ENCODE measurements around the gene CCDC32. TPM values are rescaled to one million over a fixed set of nuclear protein-coding genes. Genes with fewer than 3 reads are reported as not detected.
"Not testable (repeated sequence)": the region's sequence is repeated elsewhere in the genome, so short reads cannot be mapped to it uniquely, and the experiment has no call there.

Gene CCDC32
- total RNA-seq = 10 to 100 TPM; 16.9 to 22.7 TPM
- long read RNA-seq, transcript CCDC32-202 (4 exons, 1,519 nt) = major isoform, 15 of 20 reads
- long read RNA-seq, partial matches to known transcripts = 0 of 20 reads
- long read RNA-seq, other reads (novel, unspliced or antisense) = 5 of 20 reads

- intact Hi-C loops (cut with DNase I) = no loop called here
- ATAC-seq (peak; percentile 97 to 99), DNase-seq (peak; percentile 98)
These were observed at the start of gene CCDC32 for GRCh38 chr15:40564591-40565332. Gene CCDC32 (minus strand): TSS chr15:40565042. CDS start chr15:40563015, 2,027 bp downstream.

- DNase-seq = no peak
- ATAC-seq = no peak
- intact Hi-C loops (cut with DNase I) = no loop called here
These were observed 48.2 kb upstream of the CCDC32 start for GRCh38 chr15:40613080-40613479.

DNA sequence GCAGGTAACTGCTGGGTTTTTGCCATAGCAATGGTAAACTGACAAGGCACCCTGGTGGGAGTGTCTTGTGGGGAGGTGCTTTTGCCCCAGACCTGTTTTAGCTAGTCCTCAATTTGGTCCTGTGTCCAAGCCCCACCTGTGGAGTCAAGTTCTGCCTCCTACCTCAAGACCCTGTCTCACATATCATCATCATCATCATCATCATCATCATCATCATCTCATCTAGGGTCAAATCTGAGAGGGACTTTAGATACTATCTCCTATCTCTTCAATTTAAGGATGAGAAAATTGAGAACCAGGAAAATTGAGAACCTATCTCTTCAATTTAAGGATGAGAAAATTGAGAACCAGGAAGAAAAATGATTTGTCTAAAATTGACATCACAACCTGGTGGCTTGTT is 39.1 kb upstream of the CCDC32 start:
- DNase-seq (no peak), ATAC-seq (no peak)
- intact Hi-C loops (cut with DNase I) = no loop called here

DNA sequence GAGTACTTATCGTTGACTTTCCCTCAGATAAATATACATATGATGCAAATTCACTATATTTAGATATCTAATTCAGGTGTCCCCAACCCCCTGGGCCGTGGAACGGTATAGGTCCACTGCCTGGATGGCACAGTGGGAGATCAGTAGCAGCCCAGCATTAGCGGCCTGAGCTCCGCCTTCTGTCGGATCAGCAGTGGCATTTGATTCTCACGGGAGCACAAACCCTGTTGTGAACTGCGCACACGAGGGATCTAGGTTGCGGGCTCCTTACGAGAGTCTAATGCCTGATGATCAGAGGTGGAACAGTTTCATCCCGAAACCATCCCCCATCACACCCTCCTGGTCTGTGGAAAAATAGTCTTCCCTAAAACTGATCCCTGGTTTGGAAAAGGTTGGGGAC is 36.1 kb upstream of the CCDC32 start:
- no peak for ATAC-seq
- intact Hi-C loops (cut with DNase I) = no loop called here
- no peak for DNase-seq

GRCh38 chr15:40598672-40599071 is 33.8 kb upstream of the CCDC32 start:
- intact Hi-C loops (cut with DNase I) = no loop called here
- no peak for ATAC-seq
- DNase-seq = no peak

DNA sequence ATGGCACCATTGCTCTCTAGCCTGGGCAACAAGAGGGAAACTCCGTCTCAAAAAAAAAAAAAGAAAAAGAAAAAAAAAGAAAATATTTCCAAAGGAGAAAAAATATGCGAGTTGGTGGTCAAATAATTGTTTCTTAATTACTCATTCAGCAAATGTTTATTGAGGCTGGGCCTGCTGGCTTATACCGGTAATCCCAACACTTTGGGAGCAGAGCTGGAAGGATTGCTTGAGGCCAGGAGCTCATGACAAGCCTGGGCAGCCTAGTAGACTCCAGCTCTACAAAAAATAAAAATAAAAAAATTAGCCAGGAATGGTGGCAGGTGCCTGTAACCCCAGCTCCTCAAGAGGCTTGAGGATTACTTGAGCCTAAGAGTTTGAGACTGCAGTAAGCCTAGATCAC is 33.3 kb upstream of the CCDC32 start:
- ATAC-seq (no peak), DNase-seq (no peak)
- intact Hi-C loops (cut with DNase I) = no loop called here

DNA sequence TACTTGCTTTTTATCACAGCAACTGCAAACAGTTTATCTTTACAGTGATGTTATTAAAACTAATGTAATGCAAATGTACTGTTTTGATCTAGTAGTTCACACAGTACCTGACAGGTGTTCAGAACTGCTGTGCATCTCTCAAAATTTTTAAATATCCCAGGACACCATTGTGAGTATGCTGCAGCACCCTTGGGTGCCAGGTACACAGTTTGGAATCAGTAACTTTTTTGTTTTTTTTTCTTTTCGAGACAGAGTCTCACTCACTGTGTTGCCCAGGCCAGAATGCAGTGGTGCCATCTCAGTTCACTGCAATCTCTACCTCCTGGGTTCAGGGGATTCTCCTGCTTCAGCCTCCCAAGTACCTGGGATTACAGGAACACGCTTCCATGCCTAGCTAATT is 32.2 kb upstream of the CCDC32 start:
- DNase-seq (no peak), ATAC-seq (no peak)
- intact Hi-C loops (cut with DNase I) = no loop called here

- intact Hi-C loops (cut with DNase I) = no loop called here
- no peak for ATAC-seq
- no peak for DNase-seq
These were observed 30.9 kb upstream of the CCDC32 start for GRCh38 chr15:40595773-40596172.

GRCh38 chr15:40595219-40595618 is 30.4 kb upstream of the CCDC32 start:
- no peak for ATAC-seq
- intact Hi-C loops (cut with DNase I) = no loop called here
- DNase-seq = no peak

- intact Hi-C loops (cut with DNase I) = no loop called here
- ATAC-seq = peak; percentile 29 to 61
- DNase-seq = peak; percentile 51
These were observed 29.6 kb upstream of the CCDC32 start for GRCh38 chr15:40594429-40594836.

GRCh38 chr15:40593588-40594428 is 29.0 kb upstream of the CCDC32 start, which contains the start of gene KNL1:
Gene KNL1 (plus strand): TSS chr15:40594249. CDS start chr15:40602932, 8,683 bp downstream.
- intact Hi-C loops (cut with DNase I) = no loop called here
- DNase-seq (peak; percentile 88), ATAC-seq (peak; percentile 93 to 94)

DNA sequence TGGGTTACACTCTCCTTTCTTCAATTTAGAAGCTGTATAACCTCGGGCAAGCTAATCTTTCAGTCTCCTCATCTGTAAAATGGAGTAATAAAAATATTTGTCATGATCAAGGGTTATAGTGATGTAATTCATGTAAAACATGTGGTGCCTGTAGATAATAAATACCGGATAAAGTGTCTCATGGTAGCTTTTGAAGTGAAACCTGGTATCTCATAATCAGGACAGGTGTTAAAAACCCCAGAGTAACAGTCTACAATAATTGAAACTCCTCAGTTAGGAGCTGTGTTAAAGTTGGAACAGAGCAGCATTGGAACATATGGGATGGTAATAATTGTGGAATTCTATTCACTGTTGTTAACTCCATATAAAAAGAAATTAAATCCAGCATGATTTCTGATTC is 28.3 kb upstream of the CCDC32 start:
- intact Hi-C loops (cut with DNase I) = no loop called here
- ATAC-seq (no peak), DNase-seq (no peak)

DNA sequence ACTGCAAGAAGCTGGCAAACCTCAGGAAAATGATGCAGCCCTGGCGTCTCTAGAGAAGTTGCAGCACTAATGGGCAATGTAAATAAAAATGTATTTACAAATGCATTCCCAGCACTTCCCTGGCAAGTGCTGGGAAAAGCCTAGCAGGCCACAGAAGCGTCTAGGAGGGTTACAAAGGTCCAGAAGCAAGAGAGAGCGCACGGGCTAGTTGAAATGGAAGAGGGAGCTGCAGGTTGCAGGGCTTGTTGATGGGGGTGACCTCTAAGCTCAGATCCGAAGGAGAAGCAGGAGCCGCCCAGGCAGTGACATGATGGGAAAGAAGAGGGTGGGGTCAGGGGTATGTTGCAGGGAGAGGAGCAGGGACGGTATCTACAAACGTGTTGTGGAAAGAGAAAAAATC is 26.5 kb upstream of the CCDC32 start:
- ATAC-seq = no peak
- no peak for DNase-seq
- intact Hi-C loops (cut with DNase I) = no loop called here

DNA sequence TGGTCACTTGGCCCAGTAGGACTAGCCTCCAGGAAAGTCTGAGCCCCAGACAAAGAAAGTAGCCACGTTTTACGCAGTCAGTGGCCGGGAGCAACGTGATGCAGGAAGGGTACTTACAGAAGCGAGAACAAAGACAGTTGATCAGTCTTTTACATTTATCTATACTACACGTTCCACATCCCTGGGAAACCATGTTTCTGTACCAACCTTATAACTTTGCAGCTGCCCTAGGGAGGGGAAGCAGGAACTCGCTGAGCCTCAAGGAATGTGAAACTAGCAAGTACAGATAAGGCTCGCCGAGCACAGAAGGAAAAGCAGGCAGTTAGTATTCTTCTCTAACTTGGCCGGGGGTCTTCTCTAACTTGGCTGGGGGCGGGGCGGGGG is 25.8 kb upstream of the CCDC32 start:
- ATAC-seq = no peak
- intact Hi-C loops (cut with DNase I) = no loop called here
- DNase-seq = no peak

DNA sequence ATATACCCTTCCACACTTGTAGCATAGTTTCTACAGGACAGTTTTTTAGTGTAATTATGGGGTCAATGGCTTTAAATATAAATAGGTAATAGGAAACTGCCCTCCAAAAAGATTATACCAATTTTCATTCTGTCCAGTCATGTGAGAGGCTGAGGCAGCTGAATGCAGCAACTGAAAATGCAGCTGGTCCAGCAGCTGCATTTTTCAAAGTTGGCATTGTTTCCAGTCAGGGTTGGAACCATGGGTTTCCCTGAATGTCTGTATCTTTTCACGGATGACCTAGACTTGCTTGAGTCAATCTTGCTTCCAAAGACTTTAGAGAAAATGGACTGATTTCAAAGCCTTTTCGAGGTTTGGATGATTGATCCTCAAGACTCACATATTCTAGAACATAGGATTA is 19.3 kb upstream of the CCDC32 start:
- DNase-seq (no peak), ATAC-seq (no peak)
- intact Hi-C loops (cut with DNase I) = no loop called here

DNA sequence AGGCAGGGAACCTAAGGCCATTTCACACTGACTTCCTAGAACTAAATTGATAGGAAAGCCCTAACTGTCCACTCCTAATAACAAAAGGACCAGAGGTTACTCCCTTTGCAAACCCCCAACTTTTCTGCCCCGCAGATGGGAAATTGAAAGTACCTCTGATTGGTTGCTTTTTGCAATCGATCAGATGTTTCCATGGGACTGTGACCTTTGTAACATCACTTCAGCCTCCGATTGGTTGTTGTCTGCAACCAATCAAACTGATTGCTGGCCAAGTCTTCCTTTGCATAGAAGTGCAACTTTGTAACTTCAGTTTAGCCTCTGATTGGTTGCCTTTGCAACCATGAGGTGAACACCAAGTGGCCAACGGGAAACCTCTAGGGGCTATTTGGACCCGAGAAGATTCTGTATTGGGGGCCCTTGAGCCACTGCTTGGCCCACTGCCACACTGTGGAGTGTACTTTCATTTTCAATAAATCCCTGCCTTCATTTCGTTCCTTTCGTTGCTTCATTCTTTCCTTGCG is 17.9 kb upstream of the CCDC32 start:
- ATAC-seq (peak in 1 of 2 donors; percentile 59), DNase-seq (no peak)
- intact Hi-C loops (cut with DNase I) = no loop called here

- intact Hi-C loops (cut with DNase I); ATAC-seq; DNase-seq: not testable (repeated sequence)
These were observed 17.0 kb upstream of the CCDC32 start for GRCh38 chr15:40581796-40582195.

GRCh38 chr15:40578892-40579291 is 14.1 kb upstream of the CCDC32 start:
- no peak for DNase-seq
- ATAC-seq = no peak
- intact Hi-C loops (cut with DNase I) = no loop called here

DNA sequence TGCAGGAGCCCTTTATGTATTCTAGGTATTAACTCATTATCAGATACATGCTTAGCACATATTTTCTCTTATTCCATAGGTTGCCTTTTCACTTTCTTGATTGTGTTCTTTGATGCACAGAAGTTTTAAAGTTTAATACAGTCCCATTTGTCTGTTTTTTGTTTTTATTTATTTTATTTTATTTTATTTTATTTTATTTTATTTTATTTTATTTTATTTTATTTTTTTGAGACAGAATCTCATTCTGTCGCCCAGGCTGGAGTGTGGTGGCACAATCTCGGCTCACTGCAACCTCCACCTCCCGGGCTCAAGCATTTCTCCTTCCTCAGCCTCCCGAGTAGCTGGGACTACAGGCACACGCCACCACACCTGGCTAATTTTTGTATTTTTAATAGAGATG is 12.1 kb upstream of the CCDC32 start:
- intact Hi-C loops (cut with DNase I); DNase-seq; ATAC-seq: not testable (repeated sequence)

DNA sequence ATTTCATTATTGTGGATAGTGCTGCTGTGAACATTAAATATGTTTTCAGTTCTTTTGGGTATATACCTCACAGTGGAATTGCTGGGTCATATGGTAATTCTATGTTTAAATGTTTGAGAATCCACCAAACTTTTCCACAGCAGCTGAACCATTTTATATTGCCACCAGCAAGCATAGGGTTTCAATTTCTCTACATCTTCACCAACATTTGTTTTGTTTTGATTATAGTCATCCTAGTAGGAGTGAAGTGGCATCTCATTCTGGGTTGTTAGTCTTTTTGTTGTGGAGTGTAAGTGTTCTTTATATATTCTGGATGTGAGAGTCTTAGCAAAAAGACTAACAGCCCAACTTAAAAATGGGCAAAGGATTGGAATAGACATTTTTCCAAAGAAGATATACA is 10.3 kb upstream of the CCDC32 start:
- intact Hi-C loops (cut with DNase I) = no loop called here
- ATAC-seq (no peak), DNase-seq (no peak)
